AG04449 (cell line): Measurements from ENCODE around the gene LIN37.

Experiments used
- CTCF ChIA-PET: fragments of 350-600 bp; formaldehyde crosslinking; extraction: SDS; loops from one replicate; lab custom pipeline; 2021; ENCODE audit warnings: antibody characterized with exemption; lab: Yijun Ruan, JAX
- POLR2A ChIA-PET: fragments of 400-600, 350-600 bp; formaldehyde crosslinking; extraction: SDS; loops from one replicate; lab custom pipeline; 2020; ENCODE audit warnings: antibody characterized with exemption, inconsistent platforms; lab: Yijun Ruan, JAX
- DNase-seq: peaks from one replicate; pipeline ENCODE4 v3.0.0-alpha.2; 2010; ENCODE audit warnings: low read depth, low spot score
- H3K4me3 ChIP-seq: 2 replicates; pipeline ENCODE4 v1.5.1; 2011; ENCODE audit warnings: low read depth, mild to moderate bottlenecking, control low read depth, low read length
- TF ChIP-seq, protein P1 (sequence below): IDR thresholded peaks from one replicate; pipeline ENCODE4 v1.5.1; 2011; ENCODE audit warnings: mild to moderate bottlenecking, moderate library complexity, low read length, control low read depth, inconsistent platforms; ENCODE audit not compliant: insufficient read depth; ENCODE audit errors: missing control alignments

Gene LIN37

DNA sequence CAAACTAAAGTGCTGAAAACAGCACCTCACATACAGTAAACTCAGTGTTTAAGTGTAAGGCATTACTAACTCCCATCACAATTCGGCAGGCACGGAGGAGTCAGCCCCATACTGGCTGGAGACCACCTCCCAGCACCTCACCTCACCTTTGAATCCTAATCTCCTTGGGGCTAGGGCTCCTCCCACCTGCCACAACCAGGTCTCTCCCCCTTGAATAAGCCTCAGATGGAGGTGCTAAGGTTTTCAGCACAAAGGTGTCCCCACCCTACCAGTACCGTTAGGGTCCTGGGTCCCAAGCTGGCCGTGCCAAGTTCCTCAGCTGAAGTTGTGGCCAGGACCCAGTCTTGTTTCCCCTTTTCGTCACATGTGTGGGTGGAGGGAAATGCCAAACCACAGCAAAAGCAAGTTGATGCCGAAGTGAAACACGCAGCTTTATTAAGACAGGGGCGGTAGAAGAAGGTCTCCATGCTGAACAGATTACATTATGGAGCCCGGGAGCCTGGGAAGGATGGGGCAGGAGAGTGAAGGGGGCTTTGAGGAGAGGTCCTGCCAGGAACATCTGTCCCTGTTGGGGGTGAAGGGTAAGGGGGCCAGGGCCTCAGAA, 6.2 kb upstream of the LIN37 start, which contains the start of gene IGFLR1:
IGFLR1 (minus strand) TSS at position 332 of the 604 bp plus-strand sequence. CDS start 1,272 bp downstream, outside the sequence.
- ChIA-PET CTCF (interaction anchor here (1.3 kb wide), 1 partner anchor 49 kb away, joined by 4 read pairs; no protein-coding TSS in a partner anchor), POLR2A (interaction anchor here (0.8 kb wide), 1 partner anchor 40 kb away, joined by 3 read pairs; no protein-coding TSS in a partner anchor)
- DNase-seq, result no peak
- TF ChIP-seq, protein P1, sequence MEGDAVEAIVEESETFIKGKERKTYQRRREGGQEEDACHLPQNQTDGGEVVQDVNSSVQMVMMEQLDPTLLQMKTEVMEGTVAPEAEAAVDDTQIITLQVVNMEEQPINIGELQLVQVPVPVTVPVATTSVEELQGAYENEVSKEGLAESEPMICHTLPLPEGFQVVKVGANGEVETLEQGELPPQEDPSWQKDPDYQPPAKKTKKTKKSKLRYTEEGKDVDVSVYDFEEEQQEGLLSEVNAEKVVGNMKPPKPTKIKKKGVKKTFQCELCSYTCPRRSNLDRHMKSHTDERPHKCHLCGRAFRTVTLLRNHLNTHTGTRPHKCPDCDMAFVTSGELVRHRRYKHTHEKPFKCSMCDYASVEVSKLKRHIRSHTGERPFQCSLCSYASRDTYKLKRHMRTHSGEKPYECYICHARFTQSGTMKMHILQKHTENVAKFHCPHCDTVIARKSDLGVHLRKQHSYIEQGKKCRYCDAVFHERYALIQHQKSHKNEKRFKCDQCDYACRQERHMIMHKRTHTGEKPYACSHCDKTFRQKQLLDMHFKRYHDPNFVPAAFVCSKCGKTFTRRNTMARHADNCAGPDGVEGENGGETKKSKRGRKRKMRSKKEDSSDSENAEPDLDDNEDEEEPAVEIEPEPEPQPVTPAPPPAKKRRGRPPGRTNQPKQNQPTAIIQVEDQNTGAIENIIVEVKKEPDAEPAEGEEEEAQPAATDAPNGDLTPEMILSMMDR, result no peak
- peak within 1 kb of the TSS; percentile 69; the same call in 1 of the 2 replicates for H3K4me3 ChIP-seq

DNA sequence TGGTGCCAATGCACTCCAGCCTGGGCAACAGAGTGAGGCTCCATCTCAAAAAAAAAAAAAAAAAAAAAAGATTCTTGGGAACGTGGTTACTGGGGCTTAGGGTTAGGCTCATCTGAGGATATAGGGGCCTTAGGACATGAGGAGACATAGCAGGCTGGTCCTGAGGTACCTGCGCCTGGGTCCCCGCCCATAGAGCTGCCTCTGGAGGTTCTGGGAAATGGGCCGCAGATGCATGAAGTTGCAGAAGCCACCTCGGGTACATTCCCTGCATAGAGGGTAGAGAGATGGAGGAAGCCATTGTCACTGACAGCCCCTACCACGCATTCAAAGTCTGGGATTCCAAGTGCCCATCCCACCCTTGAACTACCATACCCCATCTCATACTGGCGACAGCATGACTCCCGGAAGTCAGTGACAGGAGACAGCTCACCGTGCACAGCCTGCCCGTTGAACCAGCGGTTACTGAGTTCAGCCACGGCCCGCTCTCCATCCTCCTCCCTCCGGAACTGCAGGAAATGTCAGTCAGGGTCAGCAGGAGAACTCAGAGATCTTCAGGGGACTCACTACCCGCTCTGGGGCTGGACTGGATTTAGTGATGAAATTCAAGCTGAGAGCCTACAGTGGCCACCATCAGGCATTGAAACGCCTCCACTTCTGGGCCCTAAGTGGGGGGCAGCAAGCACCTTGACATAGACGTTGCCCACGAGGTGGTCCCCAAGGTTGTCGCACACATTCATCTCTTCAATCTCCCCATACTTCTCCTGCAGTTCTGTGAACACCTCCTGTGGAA, 4.5 kb upstream of the LIN37 start:
- ChIA-PET CTCF (interaction anchor here (1.3 to 1.6 kb wide), 4 partner anchors 26 to 189 kb away, joined by 3 to 8 read pairs (median 6); partner anchors contain the start of gene KMT2B), POLR2A (interaction anchor here (0.9 to 2.4 kb wide), 2 partner anchors 13 kb away, joined by 3 to 7 read pairs; partner anchors contain the start of gene HSPB6)
- no peak for DNase-seq
- no peak overlapping the region for H3K4me3 ChIP-seq
- TF ChIP-seq, protein P1, result no peak

DNA sequence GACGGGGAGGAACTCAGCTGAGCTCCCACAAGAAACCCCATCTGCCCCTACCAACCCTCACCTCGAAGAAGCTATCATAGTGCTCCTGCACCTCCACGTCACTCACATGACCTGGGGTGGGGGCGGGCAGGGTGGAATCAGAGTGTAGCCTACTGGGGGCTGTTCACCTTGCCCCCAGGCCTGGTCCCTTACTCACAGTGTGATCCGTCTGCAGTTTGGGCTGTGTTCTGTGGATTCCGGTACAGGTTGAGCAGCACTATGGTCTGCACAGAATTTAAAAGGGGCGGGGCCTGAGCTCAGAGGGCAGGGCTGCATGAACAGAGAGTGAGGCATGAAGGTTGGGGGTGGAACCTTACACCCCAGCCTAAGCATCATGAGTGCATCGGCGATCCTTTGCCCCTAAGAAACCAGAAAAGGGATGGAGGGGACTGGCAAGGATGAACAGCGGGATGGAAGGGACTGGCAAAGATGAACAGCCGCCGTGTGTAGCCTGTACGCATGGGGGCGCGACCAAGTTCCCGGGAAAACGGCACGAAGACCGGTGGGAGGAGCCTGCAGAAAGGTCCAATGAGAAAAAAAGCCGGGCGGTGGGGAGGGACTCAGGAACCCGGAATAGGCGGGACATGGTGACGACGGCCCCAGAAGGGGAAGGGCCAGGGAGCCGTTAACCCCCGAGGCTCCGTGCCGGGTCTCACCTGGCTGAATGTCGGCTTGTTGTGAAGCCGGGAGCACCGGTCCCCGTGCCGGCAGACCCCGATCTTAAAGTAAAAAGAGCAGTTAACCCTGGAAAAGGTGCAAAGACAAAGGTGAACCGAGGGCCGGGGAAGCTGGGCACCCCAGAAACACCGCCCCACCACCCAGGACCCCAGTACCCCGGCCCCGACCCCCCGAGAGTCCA, 3.7 kb upstream of the LIN37 start:
- ChIA-PET POLR2A (interaction anchor here (0.5 to 2.4 kb wide), 6 partner anchors 12 to 186 kb away, joined by 3 to 7 read pairs (median 4); partner anchors contain the start of gene HSPB6), CTCF (interaction anchor here (1.0 to 1.6 kb wide), 6 partner anchors 13 to 188 kb away, joined by 4 to 8 read pairs (median 5); partner anchors contain the start of genes KMT2B and PROSER3)
- H3K4me3 ChIP-seq, result peak overlapping the region; percentile 88
- TF ChIP-seq, protein P1, result peak; percentile 55
- DNase-seq, result peak; percentile 67

DNA sequence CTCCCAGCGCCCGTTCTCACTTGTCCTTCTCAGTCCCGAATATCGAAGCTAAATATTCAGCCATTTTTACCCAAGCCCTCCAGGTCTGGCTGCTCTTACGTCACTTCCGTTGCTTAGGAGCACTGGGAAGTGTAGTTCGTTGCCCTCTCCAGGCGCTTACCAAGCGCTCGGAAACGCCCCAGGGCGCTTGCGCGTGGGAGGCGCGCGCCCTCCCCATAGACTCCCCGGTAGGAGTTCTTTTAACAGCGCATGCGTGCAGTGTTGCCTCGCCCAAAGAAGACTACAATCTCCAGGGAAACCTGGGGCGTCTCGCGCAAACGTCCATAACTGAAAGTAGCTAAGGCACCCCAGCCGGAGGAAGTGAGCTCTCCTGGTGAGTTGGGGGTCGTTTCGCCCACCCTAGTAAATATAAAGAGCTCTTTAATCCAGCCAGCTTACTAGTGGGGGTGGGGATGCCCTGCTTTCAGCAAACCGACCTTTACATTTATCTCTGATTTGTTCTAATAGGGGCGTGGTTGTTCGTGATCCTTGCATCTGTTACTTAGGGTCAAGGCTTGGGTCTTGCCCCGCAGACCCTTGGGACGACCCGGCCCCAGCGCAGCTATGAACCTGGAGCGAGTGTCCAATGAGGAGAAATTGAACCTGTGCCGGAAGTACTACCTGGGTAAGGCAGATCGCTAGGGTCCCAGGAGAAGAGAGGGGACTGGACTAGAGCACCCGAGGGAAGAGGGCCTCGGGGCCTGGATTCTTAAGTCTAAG, 2.9 kb upstream of the LIN37 start, which contains the start of the genes PSENEN and U2AF1L4:
PSENEN (plus strand) TSS at position 324 of the 759 bp plus-strand sequence; CDS start at position 604, 280 bp downstream.
U2AF1L4 (minus strand) TSS at position 91 of the 759 bp plus-strand sequence; CDS start at position 64, 27 bp downstream.
- TF ChIP-seq, protein P1, result no peak
- DNase-seq, result peak; percentile 97
- CTCF ChIA-PET, result interaction anchor here (1.0 to 1.6 kb wide), 5 partner anchors 12 to 187 kb away, joined by 3 to 8 read pairs (median 4); partner anchors contain the start of gene PROSER3
- peak within 1 kb of the TSS; percentile 88 for H3K4me3 ChIP-seq
- POLR2A ChIA-PET, result interaction anchor here (0.6 to 2.4 kb wide), 5 partner anchors 11 to 186 kb away, joined by 3 to 7 read pairs (median 3); partner anchors contain the start of gene HSPB6

DNA sequence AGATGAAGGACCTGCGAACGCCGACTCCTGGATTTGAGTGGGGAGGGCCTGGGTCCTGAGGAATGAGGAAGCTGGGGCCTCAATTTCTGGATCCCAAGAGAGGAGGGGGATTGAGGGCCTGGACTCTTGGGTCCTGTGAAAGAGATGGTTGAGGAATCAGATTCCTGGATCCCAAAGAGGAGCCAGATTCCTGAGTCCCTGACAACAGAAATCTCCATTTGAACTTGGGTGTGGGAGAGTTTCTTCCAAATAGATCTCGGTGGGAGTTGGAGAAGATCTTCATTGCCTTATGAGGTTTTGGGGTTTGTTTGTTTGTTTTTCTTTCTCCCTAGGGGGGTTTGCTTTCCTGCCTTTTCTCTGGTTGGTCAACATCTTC, 2.3 kb upstream of the LIN37 start:
- CTCF ChIA-PET, result interaction anchor here (1.0 to 1.6 kb wide), 4 partner anchors 11 to 73 kb away, joined by 3 to 6 read pairs (median 4); partner anchors contain the start of gene PROSER3

More for the DNA sequence above, 2.3 kb upstream of the LIN37 start:
- TF ChIP-seq, protein P1, result no peak
- POLR2A ChIA-PET, result interaction anchor here (0.6 to 2.4 kb wide), 4 partner anchors 11 to 185 kb away, joined by 3 to 7 read pairs (median 4); partner anchors contain the start of gene HSPB6
- no peak for DNase-seq
- peak overlapping the region; percentile 84 for H3K4me3 ChIP-seq
